ENCODE results near the gene TMEM134.

TMEM134 gene

GRCh38 chr11:67498544-67498972, 29.5 kb upstream of the TMEM134 start:
- Histone ChIP-seq H3K9ac (ENCODE audit: low read depth, low read length) (no peak overlapping the region), H3K27me3 (ENCODE audit: control insufficient read depth, insufficient read depth, low read length) (peaks cover 2% of the 10 kb centered on the region), H3K9me3 (ENCODE audit: control insufficient read depth, insufficient read depth, low read length) (no peaks in the 10 kb centered on the region), H3K4me3 (ENCODE audit: low read depth, low read length) (no peak overlapping the region), H3K4me1 (ENCODE audit: control insufficient read depth, insufficient read depth, low read length) (no peaks in the 10 kb centered on the region), H3K36me3 (ENCODE audit: control insufficient read depth, insufficient read depth, low read length) (peaks cover 50% of the 10 kb centered on the region)

- H3K36me3 ChIP-seq (ENCODE audit: control insufficient read depth, insufficient read depth, low read length) = peaks cover 55% of the 10 kb centered on the region
- no peak overlapping the region for H3K9ac ChIP-seq (ENCODE audit: low read depth, low read length)
- H3K4me3 ChIP-seq (ENCODE audit: low read depth, low read length) = no peak overlapping the region
- H3K27me3 ChIP-seq (ENCODE audit: control insufficient read depth, insufficient read depth, low read length) = no peaks in the 10 kb centered on the region
- H3K9me3 ChIP-seq (ENCODE audit: control insufficient read depth, insufficient read depth, low read length) = no peaks in the 10 kb centered on the region
- no peaks in the 10 kb centered on the region for H3K4me1 ChIP-seq (ENCODE audit: control insufficient read depth, insufficient read depth, low read length)
Observed at GRCh38 chr11:67497656-67498291, 28.7 kb upstream of the TMEM134 start.

GRCh38 chr11:67496113-67496512, 27.1 kb upstream of the TMEM134 start:
- Histone ChIP-seq H3K9me3 (ENCODE audit: control insufficient read depth, insufficient read depth, low read length) (no peaks in the 10 kb centered on the region), H3K27me3 (ENCODE audit: control insufficient read depth, insufficient read depth, low read length) (no peaks in the 10 kb centered on the region), H3K36me3 (ENCODE audit: control insufficient read depth, insufficient read depth, low read length) (peaks cover 55% of the 10 kb centered on the region), H3K4me3 (ENCODE audit: low read depth, low read length) (no peak overlapping the region), H3K9ac (ENCODE audit: low read depth, low read length) (no peak overlapping the region), H3K4me1 (ENCODE audit: control insufficient read depth, insufficient read depth, low read length) (no peaks in the 10 kb centered on the region)

- Histone ChIP-seq H3K9me3 (ENCODE audit: control insufficient read depth, insufficient read depth, low read length) (no peaks in the 10 kb centered on the region), H3K4me1 (ENCODE audit: control insufficient read depth, insufficient read depth, low read length) (no peaks in the 10 kb centered on the region), H3K27me3 (ENCODE audit: control insufficient read depth, insufficient read depth, low read length) (no peaks in the 10 kb centered on the region), H3K9ac (ENCODE audit: low read depth, low read length) (no peak overlapping the region), H3K4me3 (ENCODE audit: low read depth, low read length) (no peak overlapping the region), H3K36me3 (ENCODE audit: control insufficient read depth, insufficient read depth, low read length) (peaks cover 55% of the 10 kb centered on the region)
Observed at GRCh38 chr11:67495234-67496005, 26.4 kb upstream of the TMEM134 start.

- no peaks in the 10 kb centered on the region for H3K27me3 ChIP-seq (ENCODE audit: control insufficient read depth, insufficient read depth, low read length)
- no peak overlapping the region for H3K9ac ChIP-seq (ENCODE audit: low read depth, low read length)
- H3K4me3 ChIP-seq (ENCODE audit: low read depth, low read length) = no peak overlapping the region
- H3K4me1 ChIP-seq (ENCODE audit: control insufficient read depth, insufficient read depth, low read length) = no peaks in the 10 kb centered on the region
- no peaks in the 10 kb centered on the region for H3K9me3 ChIP-seq (ENCODE audit: control insufficient read depth, insufficient read depth, low read length)
- peaks cover 51% of the 10 kb centered on the region for H3K36me3 ChIP-seq (ENCODE audit: control insufficient read depth, insufficient read depth, low read length)
Observed at GRCh38 chr11:67494371-67495233, 25.6 kb upstream of the TMEM134 start.

GRCh38 chr11:67493548-67494370, 24.7 kb upstream of the TMEM134 start:
- no peaks in the 10 kb centered on the region for H3K9me3 ChIP-seq (ENCODE audit: control insufficient read depth, insufficient read depth, low read length)
- H3K4me1 ChIP-seq (ENCODE audit: control insufficient read depth, insufficient read depth, low read length) = no peaks in the 10 kb centered on the region
- no peaks in the 10 kb centered on the region for H3K27me3 ChIP-seq (ENCODE audit: control insufficient read depth, insufficient read depth, low read length)
- no peak overlapping the region for H3K4me3 ChIP-seq (ENCODE audit: low read depth, low read length)
- no peak overlapping the region for H3K9ac ChIP-seq (ENCODE audit: low read depth, low read length)
- peaks cover 48% of the 10 kb centered on the region for H3K36me3 ChIP-seq (ENCODE audit: control insufficient read depth, insufficient read depth, low read length)

- Histone ChIP-seq H3K36me3 (ENCODE audit: control insufficient read depth, insufficient read depth, low read length) (peaks cover 40% of the 10 kb centered on the region), H3K4me3 (ENCODE audit: low read depth, low read length) (no peak overlapping the region), H3K27me3 (ENCODE audit: control insufficient read depth, insufficient read depth, low read length) (no peaks in the 10 kb centered on the region), H3K4me1 (ENCODE audit: control insufficient read depth, insufficient read depth, low read length) (no peaks in the 10 kb centered on the region), H3K9me3 (ENCODE audit: control insufficient read depth, insufficient read depth, low read length) (no peaks in the 10 kb centered on the region), H3K9ac (ENCODE audit: low read depth, low read length) (no peak overlapping the region)
Observed at GRCh38 chr11:67492801-67493547, 23.9 kb upstream of the TMEM134 start.

GRCh38 chr11:67492069-67492727, 23.1 kb upstream of the TMEM134 start:
- no peaks in the 10 kb centered on the region for H3K27me3 ChIP-seq (ENCODE audit: control insufficient read depth, insufficient read depth, low read length)
- peaks cover 33% of the 10 kb centered on the region for H3K36me3 ChIP-seq (ENCODE audit: control insufficient read depth, insufficient read depth, low read length)
- no peak overlapping the region for H3K4me3 ChIP-seq (ENCODE audit: low read depth, low read length)
- no peak overlapping the region for H3K9ac ChIP-seq (ENCODE audit: low read depth, low read length)
- no peaks in the 10 kb centered on the region for H3K4me1 ChIP-seq (ENCODE audit: control insufficient read depth, insufficient read depth, low read length)
- no peaks in the 10 kb centered on the region for H3K9me3 ChIP-seq (ENCODE audit: control insufficient read depth, insufficient read depth, low read length)

- Histone ChIP-seq H3K4me1 (ENCODE audit: control insufficient read depth, insufficient read depth, low read length) (no peaks in the 10 kb centered on the region), H3K27me3 (ENCODE audit: control insufficient read depth, insufficient read depth, low read length) (no peaks in the 10 kb centered on the region), H3K9ac (ENCODE audit: low read depth, low read length) (no peak overlapping the region), H3K36me3 (ENCODE audit: control insufficient read depth, insufficient read depth, low read length) (peaks cover 31% of the 10 kb centered on the region), H3K4me3 (ENCODE audit: low read depth, low read length) (no peak overlapping the region), H3K9me3 (ENCODE audit: control insufficient read depth, insufficient read depth, low read length) (no peaks in the 10 kb centered on the region)
Observed at GRCh38 chr11:67491276-67492068, 22.4 kb upstream of the TMEM134 start.

GRCh38 chr11:67490727-67491065, 21.6 kb upstream of the TMEM134 start:
- H3K9ac ChIP-seq (ENCODE audit: low read depth, low read length) = no peak overlapping the region

More at GRCh38 chr11:67490727-67491065, 21.6 kb upstream of the TMEM134 start:
- no peaks in the 10 kb centered on the region for H3K4me1 ChIP-seq (ENCODE audit: control insufficient read depth, insufficient read depth, low read length)
- no peak overlapping the region for H3K4me3 ChIP-seq (ENCODE audit: low read depth, low read length)
- H3K36me3 ChIP-seq (ENCODE audit: control insufficient read depth, insufficient read depth, low read length) = peaks cover 27% of the 10 kb centered on the region
- no peaks in the 10 kb centered on the region for H3K27me3 ChIP-seq (ENCODE audit: control insufficient read depth, insufficient read depth, low read length)
- H3K9me3 ChIP-seq (ENCODE audit: control insufficient read depth, insufficient read depth, low read length) = no peaks in the 10 kb centered on the region
